Measurements from ENCODE around the gene G6PC3. TPM values are rescaled to one million over a fixed set of nuclear protein-coding genes. Genes with fewer than 3 reads are reported as not detected.
A peak's percentile ranks its signal among the peaks of the same experiment; 100 is the strongest.

G6PC3 gene
- total RNA-seq, 1 donor from 2014 or later, result 36.3 TPM

DNA sequence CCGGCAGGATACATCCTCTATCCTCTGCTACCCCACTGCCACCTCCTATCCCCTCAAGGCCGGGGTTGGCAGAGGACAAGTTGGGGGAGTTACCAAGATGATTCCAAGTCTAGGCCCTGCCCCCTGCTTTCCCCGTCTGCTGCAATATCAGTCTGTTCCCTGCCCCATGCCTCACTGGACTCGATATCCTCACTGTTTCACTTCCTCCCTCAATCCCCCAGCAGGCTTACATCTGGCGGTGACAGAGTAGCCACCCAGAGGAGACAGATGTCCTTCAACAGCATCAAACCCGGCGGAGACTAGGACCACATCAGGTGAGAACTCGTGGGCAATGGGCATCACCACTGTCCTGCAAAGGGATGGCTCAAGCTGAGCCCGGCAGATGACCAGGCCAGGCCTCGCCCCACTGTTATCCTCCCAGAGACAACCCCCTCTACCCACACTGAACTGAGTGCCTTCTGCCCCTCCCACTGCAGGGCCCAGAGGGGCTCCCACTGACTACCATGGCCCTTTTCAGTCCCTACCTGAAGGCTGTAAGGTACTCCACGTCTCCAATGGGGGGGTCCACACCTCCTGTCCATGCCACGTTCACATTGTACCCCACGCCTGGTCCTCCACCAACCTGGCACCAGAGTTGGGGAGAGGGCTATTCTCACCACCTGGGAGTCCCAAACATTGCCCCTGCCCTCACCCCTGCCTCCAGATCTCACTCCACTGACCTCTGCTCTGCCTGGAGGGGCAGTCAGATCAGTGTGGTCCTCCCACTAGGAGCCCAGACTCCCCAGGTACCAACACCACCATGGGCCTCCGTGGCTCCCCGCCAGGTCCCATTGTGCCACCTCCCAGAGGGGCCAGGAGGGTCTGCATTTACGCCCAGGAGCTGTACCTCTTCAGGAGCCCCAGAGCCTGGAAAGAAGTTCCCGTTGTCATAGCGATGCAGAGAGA is 9.6 kb downstream of the G6PC3 start:
- no peak for DNase-seq (ENCODE audit: low spot score)
- H3K4me3 Mint-ChIP-seq (ENCODE audit: low read depth), result no peak overlapping the region
- H3K36me3 Mint-ChIP-seq (ENCODE audit: low read depth), result peaks cover 13% of the 10 kb centered on the region
- H3K4me1 Mint-ChIP-seq (ENCODE audit: low read depth), result peaks cover 1% of the 10 kb centered on the region
- intact Hi-C loops (cut with micrococcal nuclease), result no loop called here
- no peaks in the 10 kb centered on the region for H3K27me3 Mint-ChIP-seq (ENCODE audit: low read depth)
- H3K9me3 Mint-ChIP-seq, result no peaks in the 10 kb centered on the region
- no peak overlapping the region for H3K27ac Mint-ChIP-seq

- intact Hi-C loops (cut with micrococcal nuclease), result no loop called here
- Mint-ChIP-seq H3K27ac (no peak overlapping the region), H3K27me3 (ENCODE audit: low read depth) (no peaks in the 10 kb centered on the region), H3K9me3 (no peaks in the 10 kb centered on the region), H3K36me3 (ENCODE audit: low read depth) (peaks cover 11% of the 10 kb centered on the region), H3K4me1 (ENCODE audit: low read depth) (peaks cover 5% of the 10 kb centered on the region), H3K4me3 (ENCODE audit: low read depth) (no peak overlapping the region)
- DNase-seq (ENCODE audit: low spot score), result no peak
Observed at GRCh38 chr17:44081681-44082080, 11.1 kb downstream of the G6PC3 start.

- intact Hi-C loops (cut with micrococcal nuclease), result no loop called here
- Mint-ChIP-seq H3K27me3 (ENCODE audit: low read depth) (no peaks in the 10 kb centered on the region), H3K4me1 (ENCODE audit: low read depth) (peaks cover 9% of the 10 kb centered on the region), H3K36me3 (ENCODE audit: low read depth) (peaks cover 10% of the 10 kb centered on the region), H3K27ac (no peak overlapping the region), H3K9me3 (no peaks in the 10 kb centered on the region), H3K4me3 (ENCODE audit: low read depth) (no peak overlapping the region)
- DNase-seq (ENCODE audit: low spot score), result no peak
Observed at GRCh38 chr17:44082256-44082927, 11.9 kb downstream of the G6PC3 start.

- no peaks in the 10 kb centered on the region for H3K27me3 Mint-ChIP-seq (ENCODE audit: low read depth)
- peaks cover 10% of the 10 kb centered on the region for H3K36me3 Mint-ChIP-seq (ENCODE audit: low read depth)
- H3K27ac Mint-ChIP-seq, result no peak overlapping the region
- peaks cover 11% of the 10 kb centered on the region for H3K4me1 Mint-ChIP-seq (ENCODE audit: low read depth)
- DNase-seq (ENCODE audit: low spot score), result no peak
- intact Hi-C loops (cut with micrococcal nuclease), result no loop called here
- H3K9me3 Mint-ChIP-seq, result no peaks in the 10 kb centered on the region
- no peak overlapping the region for H3K4me3 Mint-ChIP-seq (ENCODE audit: low read depth)
Observed at GRCh38 chr17:44083250-44083849, 12.8 kb downstream of the G6PC3 start.

DNA sequence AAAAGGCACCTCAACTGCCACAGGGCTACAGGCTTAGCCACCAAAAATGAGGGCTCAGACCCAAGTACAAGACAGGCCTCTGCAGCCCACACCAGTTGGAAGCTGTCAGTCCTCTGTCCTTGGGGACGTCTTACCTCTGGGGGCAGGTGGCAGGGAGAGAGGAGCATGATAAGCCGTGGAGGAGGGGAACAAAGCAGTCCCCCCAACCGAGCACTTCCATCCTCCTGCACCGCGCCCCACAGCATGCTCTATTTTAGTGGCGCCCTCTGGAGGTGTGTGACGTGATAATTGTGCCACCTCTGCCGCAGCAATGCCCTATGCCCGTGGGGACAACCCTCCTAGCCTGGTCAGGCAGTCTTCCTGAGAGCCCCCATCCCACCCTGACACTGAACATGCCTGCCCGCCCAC is 13.6 kb downstream of the G6PC3 start:
- H3K9me3 Mint-ChIP-seq, result no peaks in the 10 kb centered on the region
- no peak overlapping the region for H3K27ac Mint-ChIP-seq
- no peak overlapping the region for H3K4me3 Mint-ChIP-seq (ENCODE audit: low read depth)
- DNase-seq (ENCODE audit: low spot score), result no peak
- H3K4me1 Mint-ChIP-seq (ENCODE audit: low read depth), result peaks cover 14% of the 10 kb centered on the region
- peaks cover 13% of the 10 kb centered on the region for H3K36me3 Mint-ChIP-seq (ENCODE audit: low read depth)
- H3K27me3 Mint-ChIP-seq (ENCODE audit: low read depth), result no peaks in the 10 kb centered on the region
- intact Hi-C loops (cut with micrococcal nuclease), result no loop called here

GRCh38 chr17:44084921-44085320 is 14.4 kb downstream of the G6PC3 start:
- Mint-ChIP-seq H3K27ac (no peak overlapping the region), H3K4me3 (ENCODE audit: low read depth) (no peak overlapping the region), H3K4me1 (ENCODE audit: low read depth) (peaks cover 14% of the 10 kb centered on the region), H3K36me3 (ENCODE audit: low read depth) (peaks cover 13% of the 10 kb centered on the region), H3K27me3 (ENCODE audit: low read depth) (no peaks in the 10 kb centered on the region), H3K9me3 (no peaks in the 10 kb centered on the region)
- intact Hi-C loops (cut with micrococcal nuclease), result no loop called here
- DNase-seq (ENCODE audit: low spot score), result no peak

- no peaks in the 10 kb centered on the region for H3K27me3 Mint-ChIP-seq (ENCODE audit: low read depth)
- intact Hi-C loops (cut with micrococcal nuclease), result loop anchor here (2.0 kb wide), 2 partner anchors 15 to 37 kb away; partner anchors contain the start of genes G6PC3 and HDAC5
- no peaks in the 10 kb centered on the region for H3K9me3 Mint-ChIP-seq
Observed at GRCh38 chr17:44085908-44086307, 15.4 kb downstream of the G6PC3 start.

GRCh38 chr17:44086364-44087311 is 16.1 kb downstream of the G6PC3 start:
- peak; percentile 23 for DNase-seq (ENCODE audit: low spot score)

More at GRCh38 chr17:44085908-44086307, 15.4 kb downstream of the G6PC3 start:
- Mint-ChIP-seq H3K36me3 (ENCODE audit: low read depth) (peaks cover 13% of the 10 kb centered on the region), H3K27ac (peak overlapping the region; percentile 43), H3K4me1 (ENCODE audit: low read depth) (peaks cover 14% of the 10 kb centered on the region), H3K4me3 (ENCODE audit: low read depth) (no peak overlapping the region)
- no peak for DNase-seq (ENCODE audit: low spot score)

GRCh38 chr17:44087319-44087718 is 16.8 kb downstream of the G6PC3 start:
- H3K4me3 Mint-ChIP-seq (ENCODE audit: low read depth), result no peak overlapping the region
- H3K27ac Mint-ChIP-seq, result peak overlapping the region; percentile 69
- H3K9me3 Mint-ChIP-seq, result no peaks in the 10 kb centered on the region
- peaks cover 15% of the 10 kb centered on the region for H3K36me3 Mint-ChIP-seq (ENCODE audit: low read depth)
- DNase-seq (ENCODE audit: low spot score), result no peak
- no peaks in the 10 kb centered on the region for H3K27me3 Mint-ChIP-seq (ENCODE audit: low read depth)
- H3K4me1 Mint-ChIP-seq (ENCODE audit: low read depth), result peaks cover 13% of the 10 kb centered on the region
- intact Hi-C loops (cut with micrococcal nuclease), result loop anchor here (2.0 kb wide), 2 partner anchors 17 to 35 kb away; partner anchors contain the start of genes G6PC3 and HDAC5

More at GRCh38 chr17:44086364-44087311, 16.1 kb downstream of the G6PC3 start:
- peak overlapping the region; percentile 69 for H3K27ac Mint-ChIP-seq
- H3K36me3 Mint-ChIP-seq (ENCODE audit: low read depth), result peaks cover 13% of the 10 kb centered on the region
- no peaks in the 10 kb centered on the region for H3K27me3 Mint-ChIP-seq (ENCODE audit: low read depth)
- intact Hi-C loops (cut with micrococcal nuclease), result loop anchor here (2.0 kb wide), 2 partner anchors 16 to 36 kb away; partner anchors contain the start of genes G6PC3 and HDAC5
- peak overlapping the region; percentile 35 for H3K4me3 Mint-ChIP-seq (ENCODE audit: low read depth)
- H3K4me1 Mint-ChIP-seq (ENCODE audit: low read depth), result peaks cover 13% of the 10 kb centered on the region
- no peaks in the 10 kb centered on the region for H3K9me3 Mint-ChIP-seq

GRCh38 chr17:44088254-44088653 is 17.7 kb downstream of the G6PC3 start:
- H3K9me3 Mint-ChIP-seq, result no peaks in the 10 kb centered on the region
- H3K4me1 Mint-ChIP-seq (ENCODE audit: low read depth), result peaks cover 13% of the 10 kb centered on the region
- H3K4me3 Mint-ChIP-seq (ENCODE audit: low read depth), result no peak overlapping the region
- H3K27me3 Mint-ChIP-seq (ENCODE audit: low read depth), result no peaks in the 10 kb centered on the region
- no peak for DNase-seq (ENCODE audit: low spot score)
- H3K27ac Mint-ChIP-seq, result no peak overlapping the region
- H3K36me3 Mint-ChIP-seq (ENCODE audit: low read depth), result peaks cover 11% of the 10 kb centered on the region
- intact Hi-C loops (cut with micrococcal nuclease), result no loop called here

GRCh38 chr17:44091200-44091997 is 20.9 kb downstream of the G6PC3 start:
- intact Hi-C loops (cut with micrococcal nuclease), result no loop called here
- no peak overlapping the region for H3K4me3 Mint-ChIP-seq (ENCODE audit: low read depth)
- H3K9me3 Mint-ChIP-seq, result no peaks in the 10 kb centered on the region

More at GRCh38 chr17:44091200-44091997, 20.9 kb downstream of the G6PC3 start:
- H3K4me1 Mint-ChIP-seq (ENCODE audit: low read depth), result peaks cover 14% of the 10 kb centered on the region
- H3K27ac Mint-ChIP-seq, result no peak overlapping the region
- no peak for DNase-seq (ENCODE audit: low spot score)
- H3K27me3 Mint-ChIP-seq (ENCODE audit: low read depth), result no peaks in the 10 kb centered on the region
- H3K36me3 Mint-ChIP-seq (ENCODE audit: low read depth), result peaks cover 8% of the 10 kb centered on the region
